Testis (tissue), 2 donors: ENCODE results near the gene TMEM74B.

ENCODE experiments used
- CTCF ChIP-seq, 3 experiments: fragments of 450-650 bp in 2 of 3; fragments of 200-600 bp in 1 of 3; sonication (generic) in 1 of 3; IDR thresholded peaks; one replicate each; pipeline ENCODE4 v1.5.1; 2016 to 2019; ENCODE audit warnings: antibody characterized with exemption in 3 of 3, mild to moderate bottlenecking in 2 of 3, moderate library complexity in 1 of 3
- POLR2A ChIP-seq: fragments of 450-650 bp; IDR thresholded peaks from one replicate; pipeline ENCODE4 v1.6.1; 2017; ENCODE audit warnings: antibody characterized with exemption, mild to moderate bottlenecking, moderate library complexity

GRCh38 chr20:1165521-1165920 is 19.3 kb downstream of the TMEM74B start:
- TF ChIP-seq CTCF (IDR thresholded peaks at IDR 0.05), result no peak
- no peak for TF ChIP-seq POLR2A
